Stimulated activated naive CD4-positive, alpha-beta T cell (primary cell): ENCODE data around the gene CALN1.
"Not testable (repeated sequence)": the region's sequence is repeated elsewhere in the genome, so short reads cannot be mapped to it uniquely, and the experiment has no call there.

Experiments
- DNase-seq, 6 experiments: peaks; one replicate each; lab custom pipeline; 2025; lab: John Stamatoyannopoulos, UW

Gene CALN1

DNA sequence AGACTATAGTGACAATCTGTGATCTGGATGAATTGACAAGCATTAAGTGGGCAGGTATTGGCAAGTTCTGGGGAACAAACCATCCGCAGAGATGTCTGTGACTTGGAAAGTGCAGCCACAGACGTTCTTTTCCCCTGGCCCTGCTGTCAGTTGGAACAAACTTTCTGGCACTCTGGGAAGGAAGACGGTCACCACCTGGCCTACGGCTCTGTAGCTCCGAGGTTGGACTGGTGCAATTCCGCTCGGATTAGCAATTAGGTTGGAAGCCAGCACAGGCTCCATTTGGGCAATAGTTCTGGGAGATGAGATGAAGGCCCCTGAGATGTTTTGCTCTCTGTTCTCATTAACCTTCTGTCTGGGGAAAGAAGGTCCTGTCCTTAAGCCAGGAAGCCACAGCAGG lies 437.5 kb downstream of the CALN1 start:
- no peak for DNase-seq

DNA sequence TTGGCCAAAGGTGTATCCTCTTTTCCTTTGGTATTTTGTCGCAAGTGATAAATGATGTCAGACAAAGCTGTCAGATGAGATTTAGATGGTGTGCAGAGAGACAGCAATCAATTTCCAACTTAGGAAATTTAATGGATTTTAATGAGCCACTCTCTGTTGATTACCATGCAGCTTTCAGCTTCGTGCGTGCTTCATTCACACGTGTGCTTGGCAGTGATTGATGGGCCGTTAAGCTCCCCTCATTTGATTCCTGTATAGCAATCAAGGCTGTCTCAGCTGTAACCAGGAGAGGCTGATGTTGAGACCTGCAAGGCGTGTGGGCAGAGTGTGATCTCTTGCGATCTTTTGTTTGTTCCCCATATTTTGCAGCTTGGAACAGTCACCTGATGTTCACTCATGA lies 439.6 kb downstream of the CALN1 start:
- no peak for DNase-seq

DNA sequence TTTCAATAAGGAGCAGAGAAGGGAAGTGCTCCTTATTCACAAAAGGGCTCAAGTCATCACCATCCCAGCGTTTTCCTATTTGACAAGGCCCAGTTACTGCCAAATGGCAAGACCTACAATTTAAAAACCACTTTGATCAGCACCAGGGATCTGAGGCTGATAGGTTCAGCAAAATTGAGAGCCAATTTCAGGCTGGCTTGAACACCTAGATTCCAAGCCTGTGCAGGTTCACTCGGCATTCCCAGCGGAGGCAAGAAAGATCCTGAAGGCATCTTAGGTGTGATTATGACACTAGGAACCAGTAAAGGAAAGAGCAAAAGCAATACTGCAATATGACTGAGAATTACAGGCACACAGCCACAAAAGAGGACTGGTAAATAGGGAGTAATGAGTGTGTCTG lies 441.4 kb downstream of the CALN1 start:
- DNase-seq = no peak

DNA sequence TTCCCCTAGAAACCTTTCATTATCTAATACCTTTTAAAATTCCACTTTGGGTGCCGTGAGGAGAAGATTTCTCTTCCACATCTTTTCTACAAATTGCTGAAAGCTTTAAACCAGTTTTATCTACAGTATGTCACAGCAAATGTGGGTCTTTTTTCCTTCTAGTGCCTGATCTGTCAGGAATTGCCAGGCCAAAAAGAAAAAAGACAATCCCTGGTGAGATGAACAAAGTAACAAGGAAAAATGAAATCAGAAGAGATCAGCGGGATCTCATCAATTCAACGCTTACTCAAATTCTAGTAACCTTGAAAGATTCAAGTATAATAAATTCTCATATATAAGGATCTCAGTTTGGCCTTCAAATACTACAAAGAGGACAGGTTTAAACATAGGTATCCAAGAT lies 449.5 kb downstream of the CALN1 start:
- DNase-seq = no peak

DNA sequence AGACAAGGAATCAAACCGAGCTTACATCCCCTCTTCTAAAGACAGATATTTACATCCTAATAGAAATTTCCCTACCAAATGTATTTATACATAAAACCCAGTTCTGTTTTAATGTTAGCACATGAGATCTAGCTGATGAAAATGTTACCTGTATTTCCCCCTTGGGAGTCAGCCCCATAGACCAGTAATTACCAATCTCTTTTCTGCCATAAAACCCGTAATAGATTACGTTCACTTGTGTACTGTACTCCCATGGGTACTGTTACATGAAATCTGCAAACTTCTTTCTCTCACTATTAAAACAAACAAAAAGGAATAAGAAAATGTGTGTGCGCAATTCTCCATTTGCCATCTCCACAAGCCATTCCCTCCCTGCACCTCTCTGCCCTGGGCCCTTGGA lies 450.9 kb downstream of the CALN1 start:
- no peak for DNase-seq

DNA sequence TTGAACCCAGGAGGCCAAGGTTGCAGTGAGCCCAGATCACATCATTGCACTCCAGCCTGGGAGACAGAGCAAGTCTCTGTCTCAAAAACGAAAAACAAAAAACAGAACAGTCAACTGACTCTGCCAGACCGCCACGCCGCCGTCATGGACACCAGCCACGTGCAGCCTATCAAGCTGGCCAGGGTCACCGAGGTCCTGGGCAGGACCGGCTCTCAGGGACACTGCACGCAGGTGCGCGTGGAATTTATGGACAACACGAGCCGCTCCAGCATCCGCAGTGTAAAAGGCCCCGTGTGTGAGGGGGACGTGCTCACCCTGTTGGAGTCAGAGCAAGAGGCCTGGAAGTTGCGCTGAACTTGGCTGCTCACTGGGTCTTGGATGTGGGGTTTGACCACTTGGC lies 470.0 kb downstream of the CALN1 start:
- no peak for DNase-seq

DNA sequence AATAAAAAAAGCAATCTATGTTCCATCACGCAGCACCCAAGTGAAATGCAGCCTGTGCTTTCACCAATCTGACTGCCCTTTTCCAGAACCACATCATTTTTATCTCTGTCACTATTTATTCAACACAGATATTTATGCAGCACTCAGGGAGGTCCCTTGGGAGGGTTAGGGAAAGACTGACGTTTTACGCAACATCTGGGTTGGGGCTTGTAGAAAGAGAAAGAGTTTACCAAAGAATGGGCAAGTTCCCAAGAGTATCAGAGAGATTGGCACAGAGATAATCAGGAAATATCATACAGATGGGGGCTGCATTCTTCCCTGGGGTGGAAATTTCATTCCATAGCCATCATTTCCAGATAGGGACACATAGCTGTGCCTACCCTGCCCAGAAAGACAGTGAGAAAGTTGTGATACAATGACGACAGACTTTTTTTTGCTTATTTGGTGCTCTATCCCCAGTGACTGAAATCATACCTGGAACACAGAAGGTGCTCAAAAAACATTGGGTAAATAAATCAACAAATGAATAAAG lies 474.2 kb downstream of the CALN1 start:
- no peak for DNase-seq

DNA sequence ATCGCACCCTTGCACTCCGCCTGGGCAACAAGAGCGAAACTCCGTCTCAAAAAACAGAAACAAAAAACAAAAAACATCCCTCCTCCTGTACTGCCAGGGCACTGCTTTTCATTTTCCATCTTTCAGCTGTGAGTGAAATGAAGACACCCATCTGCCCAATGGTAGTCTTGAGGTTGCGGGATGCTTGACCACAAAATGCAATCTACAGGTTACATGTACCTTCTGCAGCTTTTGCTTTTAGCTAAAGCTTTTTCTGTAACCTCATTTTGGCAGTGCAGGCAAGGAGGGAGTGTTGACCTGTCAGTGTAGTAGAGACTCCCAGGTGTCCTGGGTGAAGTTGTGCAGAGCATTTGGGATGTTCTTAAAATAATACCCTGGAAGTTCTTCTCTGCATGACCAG lies 476.5 kb downstream of the CALN1 start:
- DNase-seq = no peak

DNA sequence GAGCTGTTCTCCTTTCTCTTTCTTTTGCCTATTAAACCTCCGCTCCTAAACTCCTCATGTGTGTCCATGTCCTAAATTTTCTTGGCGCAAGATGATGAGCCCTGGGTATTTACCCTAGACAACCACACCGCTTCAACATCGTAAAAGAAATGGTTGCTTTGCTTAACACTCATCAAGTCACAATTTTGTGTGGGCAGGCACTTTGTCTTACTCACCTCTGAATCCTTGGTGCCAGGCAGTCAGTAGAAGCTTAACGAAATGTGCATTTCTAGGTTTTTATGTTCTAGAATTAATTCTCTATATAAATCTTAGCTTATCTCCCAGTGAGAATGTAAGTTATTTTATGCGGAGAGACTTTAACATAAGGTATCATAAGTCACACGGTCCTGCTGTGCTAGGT lies 478.7 kb downstream of the CALN1 start:
- DNase-seq = no peak

DNA sequence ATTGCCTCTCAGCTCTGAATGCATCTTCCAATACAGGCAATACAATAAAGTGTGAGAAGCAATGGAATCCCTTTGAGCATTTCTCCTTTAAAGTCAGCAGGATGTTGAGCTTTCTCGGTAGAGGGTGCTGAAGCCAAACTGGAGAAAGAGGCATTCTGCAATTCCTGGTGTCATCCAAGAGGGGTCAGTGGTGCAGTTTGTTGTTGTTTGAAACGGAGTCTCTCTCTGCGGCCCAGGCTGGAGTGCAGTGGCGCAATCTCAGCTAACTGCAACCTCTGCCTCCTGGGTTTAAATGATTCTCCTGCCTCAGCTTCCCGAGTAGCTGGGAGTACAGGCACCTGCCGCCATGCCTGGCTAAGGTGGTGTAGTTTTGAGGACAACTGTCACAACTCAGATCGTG lies 486.5 kb downstream of the CALN1 start:
- no peak for DNase-seq

DNA sequence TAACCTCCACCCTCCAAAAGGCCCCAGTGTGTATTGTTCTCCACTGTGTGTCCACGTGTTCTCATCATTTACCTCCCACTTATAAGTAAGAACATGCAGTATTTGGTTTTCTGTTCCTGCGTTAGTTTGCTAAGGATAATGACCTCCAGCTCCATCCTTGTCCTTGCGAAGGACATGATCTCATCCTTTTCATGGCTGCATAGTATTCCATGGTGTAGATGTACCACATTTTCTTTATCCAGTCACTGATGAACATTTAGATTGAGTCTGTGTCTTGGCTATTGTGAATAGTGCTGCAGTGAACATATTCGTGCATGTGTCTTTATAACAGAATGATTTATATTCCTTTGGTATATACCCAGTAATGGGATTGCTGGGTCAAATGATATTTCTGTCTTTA lies 497.9 kb downstream of the CALN1 start:
- not testable (repeated sequence) for DNase-seq

DNA sequence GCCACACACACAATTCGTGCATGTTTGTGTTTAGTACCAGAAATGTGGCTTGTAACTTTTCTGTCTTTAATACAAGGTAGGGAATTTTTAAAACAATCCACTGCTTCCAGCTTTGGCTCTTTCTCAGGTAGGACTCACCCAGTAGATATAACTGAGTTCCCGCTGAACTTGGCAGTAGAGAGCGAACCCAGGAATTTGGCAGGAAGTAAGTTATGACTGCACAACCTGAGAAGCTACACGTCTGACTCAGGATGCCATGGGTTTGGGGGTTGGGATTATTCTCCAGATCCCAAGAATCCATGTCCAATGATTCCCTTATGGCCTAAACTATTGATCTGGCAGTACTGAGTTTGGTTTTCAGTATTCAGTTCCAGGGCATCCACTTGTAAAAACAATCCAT lies 499.7 kb downstream of the CALN1 start:
- DNase-seq = no peak

DNA sequence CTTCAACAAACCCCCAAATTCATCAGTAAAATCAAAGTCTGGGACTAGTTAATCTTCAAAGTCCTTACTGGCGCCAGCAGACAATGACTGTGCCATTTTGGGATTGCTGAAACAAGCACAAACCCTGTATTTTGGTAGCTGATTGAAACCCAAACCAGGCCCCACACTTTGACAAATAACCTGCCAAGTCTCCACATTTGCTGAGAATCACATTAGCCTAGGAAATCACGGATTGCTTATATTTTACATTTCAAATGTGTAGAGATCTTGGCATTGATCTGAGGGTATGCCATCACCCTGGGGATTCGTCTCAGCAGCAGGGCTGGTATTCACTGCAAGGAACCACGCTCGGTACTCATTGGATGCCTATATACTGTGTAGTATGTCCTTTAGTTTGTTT lies 501.1 kb downstream of the CALN1 start:
- DNase-seq = no peak

DNA sequence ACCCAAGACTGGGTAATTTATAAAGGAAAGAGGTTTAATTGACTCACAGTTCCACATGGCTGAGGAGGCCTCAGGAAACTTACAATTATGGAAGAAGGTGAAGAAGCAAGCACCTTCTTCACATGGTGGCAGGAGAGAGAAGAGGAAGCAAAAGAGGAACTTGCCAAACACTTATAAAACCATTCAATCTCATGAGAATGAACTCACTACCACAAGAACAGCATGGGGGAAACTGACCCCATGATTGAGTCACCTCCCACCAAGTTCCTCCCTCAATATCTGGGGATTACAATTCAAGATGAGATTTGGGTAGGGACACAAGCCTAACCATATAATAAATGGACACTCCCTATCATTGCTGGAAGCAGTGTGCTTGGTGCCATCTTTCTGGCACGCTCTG lies 506.3 kb downstream of the CALN1 start:
- no peak for DNase-seq

DNA sequence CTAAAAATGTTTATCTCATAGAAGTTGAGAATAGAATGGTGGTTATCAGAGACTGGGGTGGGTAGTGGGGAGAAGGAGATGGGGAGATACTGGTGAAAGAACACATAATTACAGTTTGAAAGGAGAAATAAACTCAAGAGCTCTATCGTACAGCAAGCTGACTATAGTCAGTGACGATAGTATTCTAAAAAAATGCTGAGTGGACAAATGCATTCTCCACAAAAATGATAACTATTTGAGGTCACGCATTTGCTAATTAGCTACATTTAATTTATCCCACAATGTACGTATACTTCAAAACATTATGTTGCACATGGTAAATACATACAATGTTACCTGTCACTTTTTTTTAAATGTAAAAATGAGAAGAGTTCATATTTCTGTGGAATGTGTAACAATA lies 507.7 kb downstream of the CALN1 start:
- DNase-seq = no peak

DNA sequence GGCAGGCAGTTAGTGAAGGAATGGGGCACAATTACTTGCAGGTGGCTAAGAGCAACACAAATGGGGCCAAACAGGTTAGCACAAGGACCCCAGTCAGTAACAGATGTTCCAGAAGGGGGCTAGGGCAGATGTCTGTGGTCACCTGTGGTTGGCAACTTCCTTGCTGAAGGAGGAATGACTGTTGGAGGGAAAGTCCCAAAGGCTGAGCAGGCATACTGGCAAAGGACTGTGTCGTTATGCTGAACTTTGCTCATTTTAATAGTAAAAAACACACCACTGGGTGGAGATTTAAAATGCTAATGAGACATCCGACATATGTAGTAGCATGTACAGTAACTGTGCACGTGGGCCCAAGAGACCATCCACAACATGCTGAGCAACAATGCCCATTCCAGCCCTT lies 511.6 kb downstream of the CALN1 start:
- no peak for DNase-seq

DNA sequence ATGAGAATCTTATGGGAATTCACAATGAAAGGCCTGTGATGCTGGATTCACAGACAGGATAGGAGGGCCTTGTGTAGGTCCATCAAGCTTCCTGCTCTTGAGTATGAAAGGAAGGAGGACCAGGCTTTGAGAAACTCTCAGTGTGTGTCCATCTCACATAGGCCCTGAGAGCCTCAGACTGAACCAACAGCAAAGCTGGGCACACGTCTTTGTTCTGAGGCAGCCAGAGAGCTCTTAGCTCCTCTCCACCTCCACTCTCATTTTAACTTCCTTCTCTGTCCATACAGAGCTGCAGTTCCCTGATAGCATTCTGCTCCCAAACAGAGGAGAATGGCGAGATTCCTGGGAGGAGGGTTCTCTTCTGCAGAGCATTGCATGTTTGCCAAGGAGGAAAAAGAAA lies 515.6 kb downstream of the CALN1 start:
- DNase-seq = no peak

DNA sequence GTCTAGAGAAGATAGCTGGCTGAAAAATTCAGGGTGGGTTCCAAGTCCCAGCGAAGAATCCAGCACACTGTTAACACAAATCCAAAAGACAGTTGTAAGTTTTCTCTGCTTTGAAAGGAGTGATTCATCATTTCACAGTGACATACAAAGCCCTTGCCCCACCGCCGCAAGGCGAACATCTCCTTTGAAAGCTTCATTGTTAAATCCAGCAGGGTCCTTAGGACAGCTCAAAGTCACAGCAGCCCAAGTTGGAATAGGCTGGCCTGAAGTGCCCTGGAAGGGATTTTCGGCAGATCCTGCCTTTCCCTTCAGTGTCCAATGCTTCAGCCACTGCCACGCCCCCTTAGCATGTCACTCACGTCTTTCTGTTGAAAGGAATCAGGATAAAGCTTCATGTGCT lies 526.1 kb downstream of the CALN1 start:
- DNase-seq = no peak

DNA sequence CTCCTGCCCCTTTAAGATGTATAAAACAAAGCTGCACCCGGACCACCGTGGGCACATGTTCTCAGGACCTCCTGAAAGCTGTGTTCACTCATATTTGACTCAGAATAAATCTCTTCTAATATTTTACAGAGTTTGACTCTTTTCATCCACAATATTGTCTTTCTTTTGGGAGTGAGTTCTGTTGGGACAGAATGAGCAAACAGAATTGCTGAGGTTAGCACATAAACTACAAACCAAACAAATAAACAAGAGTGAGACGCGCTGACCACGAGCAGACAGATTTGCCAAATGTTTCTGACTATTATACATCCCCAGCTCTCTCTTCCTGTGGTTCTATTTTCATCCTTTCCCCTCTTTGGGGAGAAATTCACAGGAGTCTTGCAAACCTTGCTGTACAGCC lies 526.7 kb downstream of the CALN1 start:
- DNase-seq = no peak

DNA sequence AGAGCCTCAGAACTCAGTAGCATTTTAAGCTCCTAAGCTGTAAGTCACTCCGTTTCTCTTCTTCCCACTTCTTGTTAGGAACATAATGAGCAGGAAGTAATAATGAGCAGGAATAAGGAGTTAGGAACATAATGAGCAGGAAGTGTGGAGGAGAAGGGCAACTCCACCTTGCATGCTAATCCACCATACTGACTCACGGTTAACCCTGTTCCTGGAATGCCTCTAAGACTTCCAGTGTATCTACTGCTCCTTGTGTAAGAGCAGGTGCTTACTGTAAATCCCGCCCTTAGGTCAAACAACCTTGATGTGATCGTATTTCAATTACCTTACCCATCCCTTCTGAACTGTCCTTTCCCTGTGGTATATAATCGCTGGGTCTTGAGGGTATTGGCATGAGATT lies 528.7 kb downstream of the CALN1 start:
- no peak for DNase-seq

DNA sequence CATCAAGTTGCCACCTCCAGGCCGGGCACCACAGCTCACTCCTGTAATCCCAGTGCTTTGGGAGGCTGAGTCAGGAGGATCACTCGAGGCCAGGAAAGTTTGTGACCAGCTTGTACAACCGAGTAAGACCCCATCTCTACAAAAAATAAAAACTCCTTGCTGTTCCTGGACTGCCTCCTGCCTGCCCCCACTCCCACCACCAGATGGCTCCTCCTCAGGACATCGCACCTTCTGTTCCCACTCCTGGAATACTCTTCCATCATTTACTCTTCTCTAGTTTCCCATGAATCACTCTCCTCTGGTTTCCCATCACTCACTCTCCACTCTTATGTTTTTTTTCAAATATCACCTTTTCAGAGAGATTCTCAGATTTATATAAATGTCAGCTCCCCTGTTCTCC lies 540.7 kb downstream of the CALN1 start:
- DNase-seq = no peak

DNA sequence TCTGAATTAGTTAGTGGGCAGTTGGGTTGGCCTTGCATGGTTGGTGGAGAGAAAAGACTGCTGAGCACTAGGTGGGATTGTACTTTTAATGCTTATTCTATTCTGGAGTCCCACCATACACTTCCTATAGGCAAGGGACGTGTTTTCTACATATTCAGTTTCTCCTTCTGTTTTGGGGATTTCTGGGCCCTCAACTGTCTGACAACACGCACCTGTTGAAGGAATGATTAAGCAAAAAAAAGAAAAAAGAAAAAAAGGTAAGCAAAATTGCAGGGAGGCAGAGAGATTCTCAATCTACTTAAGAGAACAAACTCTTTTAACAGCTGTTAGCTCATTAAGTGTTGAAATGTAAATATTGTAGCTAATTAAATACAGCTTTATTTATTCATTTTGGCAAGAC lies 541.3 kb downstream of the CALN1 start:
- no peak for DNase-seq

DNA sequence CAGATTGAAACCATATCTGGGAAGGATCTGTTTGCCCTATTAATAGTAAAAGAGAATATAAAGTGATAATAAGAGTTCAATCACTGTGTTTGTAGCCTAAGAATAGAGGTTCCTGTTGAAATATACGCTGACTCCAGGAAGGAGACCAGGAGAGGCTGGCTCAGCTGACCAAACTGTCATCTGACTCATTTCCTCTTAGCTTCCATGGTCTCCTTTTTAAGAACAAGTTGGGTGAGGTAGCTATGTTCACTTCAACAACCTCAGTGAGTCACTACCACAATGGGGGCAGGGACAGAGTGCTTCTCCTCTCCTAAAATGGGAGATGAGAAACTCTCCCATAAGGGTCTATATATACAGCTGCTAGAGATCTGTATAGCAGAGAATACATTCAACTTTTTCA lies 543.3 kb downstream of the CALN1 start:
- no peak for DNase-seq

DNA sequence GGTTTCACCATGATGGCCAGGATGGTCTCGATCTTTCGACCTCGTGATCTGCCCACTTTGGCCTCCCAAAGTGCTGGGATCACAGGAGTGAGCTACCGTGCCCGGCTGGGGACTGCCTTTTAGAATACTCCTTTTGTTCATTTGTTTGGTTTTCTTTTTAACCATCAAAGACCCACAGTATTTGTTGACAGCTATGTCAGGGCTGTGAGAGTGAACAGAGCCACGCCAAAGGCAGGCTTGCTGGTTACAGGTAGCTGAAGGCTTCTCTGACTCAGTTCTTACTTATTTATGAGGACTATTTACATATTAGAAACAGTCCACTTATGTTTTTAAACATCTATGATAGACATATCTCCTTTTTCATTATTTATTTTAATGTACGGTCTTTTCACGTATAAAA lies 544.5 kb downstream of the CALN1 start:
- no peak for DNase-seq

DNA sequence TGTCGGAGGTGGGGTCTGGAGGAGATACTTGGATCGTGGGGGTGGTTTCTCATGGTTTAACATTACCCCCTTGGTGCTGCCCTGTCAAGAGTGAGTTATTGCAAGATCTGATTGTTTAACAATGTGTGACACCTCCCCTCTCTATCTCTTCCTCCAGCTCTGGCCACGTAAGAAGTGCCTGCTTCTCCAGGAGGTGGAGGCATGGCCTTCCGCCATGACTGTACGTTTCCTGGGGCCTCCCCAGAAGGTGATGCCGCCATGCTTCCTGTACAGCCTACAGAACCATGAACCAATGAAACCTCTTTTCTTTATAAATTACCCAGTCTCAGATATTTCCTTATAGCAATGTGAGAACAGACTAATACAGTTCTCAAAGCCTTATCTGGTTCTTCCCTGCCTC lies 547.0 kb downstream of the CALN1 start:
- DNase-seq = no peak
